GM12892 (cell line): Measurements from ENCODE around the gene BRAT1.

Experiments
- POLR2A ChIP-seq: IDR thresholded peaks from 2 replicates; pipeline ENCODE4 v1.6.1; 2011; ENCODE audit warnings: low read depth, low read length, control low read depth
- POLR2AphosphoS5 ChIP-seq: IDR thresholded peaks from 2 replicates; pipeline ENCODE4 v1.6.1; 2011; ENCODE audit warnings: low read depth, low read length, control low read depth
- TAF1 ChIP-seq: IDR thresholded peaks from 2 replicates; pipeline ENCODE4 v1.6.1; 2011; ENCODE audit warnings: low read depth, mild to moderate bottlenecking, control low read depth, low read length, borderline replicate concordance

- TF ChIP-seq POLR2AphosphoS5: no peak
- TF ChIP-seq POLR2A: no peak
- TF ChIP-seq TAF1: no peak
These were observed 28.7 kb upstream of the BRAT1 start for GRCh38 chr7:2583798-2584580.
